ENCODE results near the gene FAM98A. TPM values are rescaled to one million over a fixed set of nuclear protein-coding genes. Genes with fewer than 3 reads are reported as not detected.

Gene FAM98A
- total RNA-seq, 6 experiments from 2014 or later, result 19.8 to 118 (median 28.0) TPM

GRCh38 chr2:33577668-33578067 is 21.4 kb downstream of the FAM98A start:
- no peaks in the 10 kb centered on the region for H3K9me3 ChIP-seq
- H3K4me1 ChIP-seq, result no peaks in the 10 kb centered on the region
- WGBS (ENCODE audit: insufficient coverage, low coverage, low lambda C conversion rate, missing lambda C conversion rate), result 58% methylated on average over 2 of the region's 2 CpGs
- no peaks in the 10 kb centered on the region for H3K36me3 ChIP-seq
- intact Hi-C loops (cut with DNase I), result no loop called here
- no peak overlapping the region for H3K4me3 ChIP-seq
- H3K27me3 ChIP-seq, result no peaks in the 10 kb centered on the region
- ATAC-seq (no peak), DNase-seq (no peak)
- no peak overlapping the region for H3K27ac ChIP-seq
- no peak for TF ChIP-seq POLR2A (IDR thresholded peaks at IDR 0.05)
- TF ChIP-seq, protein P1, sequence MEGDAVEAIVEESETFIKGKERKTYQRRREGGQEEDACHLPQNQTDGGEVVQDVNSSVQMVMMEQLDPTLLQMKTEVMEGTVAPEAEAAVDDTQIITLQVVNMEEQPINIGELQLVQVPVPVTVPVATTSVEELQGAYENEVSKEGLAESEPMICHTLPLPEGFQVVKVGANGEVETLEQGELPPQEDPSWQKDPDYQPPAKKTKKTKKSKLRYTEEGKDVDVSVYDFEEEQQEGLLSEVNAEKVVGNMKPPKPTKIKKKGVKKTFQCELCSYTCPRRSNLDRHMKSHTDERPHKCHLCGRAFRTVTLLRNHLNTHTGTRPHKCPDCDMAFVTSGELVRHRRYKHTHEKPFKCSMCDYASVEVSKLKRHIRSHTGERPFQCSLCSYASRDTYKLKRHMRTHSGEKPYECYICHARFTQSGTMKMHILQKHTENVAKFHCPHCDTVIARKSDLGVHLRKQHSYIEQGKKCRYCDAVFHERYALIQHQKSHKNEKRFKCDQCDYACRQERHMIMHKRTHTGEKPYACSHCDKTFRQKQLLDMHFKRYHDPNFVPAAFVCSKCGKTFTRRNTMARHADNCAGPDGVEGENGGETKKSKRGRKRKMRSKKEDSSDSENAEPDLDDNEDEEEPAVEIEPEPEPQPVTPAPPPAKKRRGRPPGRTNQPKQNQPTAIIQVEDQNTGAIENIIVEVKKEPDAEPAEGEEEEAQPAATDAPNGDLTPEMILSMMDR (IDR thresholded peaks at IDR 0.05), result no peak

DNA sequence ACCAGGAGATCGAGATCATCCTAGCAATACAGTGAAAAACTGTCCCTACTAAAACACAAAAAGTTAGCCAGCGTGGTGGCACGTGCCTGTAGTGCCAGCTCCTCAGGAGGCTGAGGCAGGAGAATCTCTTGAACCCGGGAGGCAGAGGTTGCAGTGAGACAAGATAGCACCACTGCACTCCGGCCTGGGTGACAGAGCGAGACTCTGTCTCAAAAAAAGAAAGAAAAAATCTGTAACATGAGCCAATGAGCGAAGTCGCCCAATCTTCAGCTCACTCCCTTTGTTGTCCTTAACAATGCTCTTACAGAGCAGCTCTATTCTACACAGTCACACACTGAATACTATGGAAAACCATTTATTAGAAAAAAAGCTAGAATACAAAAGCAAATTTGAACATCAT is 22.0 kb downstream of the FAM98A start:
- Histone ChIP-seq H3K4me3 (no peak overlapping the region), H3K36me3 (no peaks in the 10 kb centered on the region), H3K27me3 (no peaks in the 10 kb centered on the region), H3K27ac (no peak overlapping the region), H3K4me1 (no peaks in the 10 kb centered on the region), H3K9me3 (no peaks in the 10 kb centered on the region)
- no peak for DNase-seq
- 100% methylated on average over 5 of the region's 8 CpGs for WGBS (ENCODE audit: insufficient coverage, low coverage, low lambda C conversion rate, missing lambda C conversion rate)
- ATAC-seq, result no peak
- TF ChIP-seq, protein P1 (IDR thresholded peaks at IDR 0.05), result no peak
- no peak for TF ChIP-seq POLR2A (IDR thresholded peaks at IDR 0.05)
- intact Hi-C loops (cut with DNase I), result no loop called here

DNA sequence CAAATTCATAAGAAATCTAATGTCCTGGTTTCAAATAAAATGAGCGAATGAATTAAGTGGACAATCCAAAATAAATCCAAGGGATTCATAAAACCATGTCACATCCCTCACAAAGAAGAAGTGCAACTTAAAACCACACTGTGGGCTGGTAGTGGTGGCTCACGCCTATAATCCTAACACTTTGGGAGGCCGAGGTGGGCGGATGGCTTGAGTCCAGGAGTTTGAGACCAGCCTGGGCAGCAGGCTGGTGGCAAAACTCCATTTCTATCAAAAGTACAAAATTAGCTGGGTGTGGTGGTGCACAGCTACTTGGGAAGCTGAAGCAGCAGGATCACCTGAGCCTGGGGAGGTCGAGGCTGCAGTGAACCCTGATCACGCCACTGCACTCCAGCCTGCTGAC is 25.4 kb downstream of the FAM98A start:
- intact Hi-C loops (cut with DNase I), result no loop called here
- 76% methylated on average over 6 of the region's 6 CpGs for WGBS (ENCODE audit: insufficient coverage, low coverage, low lambda C conversion rate, missing lambda C conversion rate)
- H3K9me3 ChIP-seq, result no peaks in the 10 kb centered on the region
- H3K4me3 ChIP-seq, result no peak overlapping the region
- no peak overlapping the region for H3K27ac ChIP-seq
- no peak for DNase-seq
- TF ChIP-seq POLR2A (IDR thresholded peaks at IDR 0.05), result no peak
- TF ChIP-seq, protein P1 (IDR thresholded peaks at IDR 0.05), result no peak
- no peak for ATAC-seq
- no peaks in the 10 kb centered on the region for H3K4me1 ChIP-seq
- H3K36me3 ChIP-seq, result no peaks in the 10 kb centered on the region
- no peaks in the 10 kb centered on the region for H3K27me3 ChIP-seq

DNA sequence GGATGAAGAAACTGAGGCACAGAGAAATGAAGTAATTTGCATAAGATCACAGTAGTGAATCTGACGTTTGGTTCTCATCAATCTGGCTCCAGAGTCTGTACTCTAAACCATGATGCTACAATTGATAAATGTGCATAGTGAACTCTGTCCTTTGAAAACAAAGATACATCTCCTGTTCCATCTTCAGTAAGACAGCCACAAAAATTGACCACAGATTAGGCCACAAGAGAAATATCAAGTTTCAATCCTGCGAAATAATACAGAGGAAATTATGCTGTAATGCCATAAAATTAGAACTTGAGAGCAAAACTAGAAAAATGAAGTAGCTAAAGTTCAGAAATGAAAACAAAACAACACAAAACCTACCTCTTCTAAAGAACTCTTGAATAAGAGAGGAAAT is 28.4 kb downstream of the FAM98A start:
- Histone ChIP-seq H3K27ac (no peak overlapping the region), H3K36me3 (no peaks in the 10 kb centered on the region), H3K9me3 (no peaks in the 10 kb centered on the region), H3K4me1 (no peaks in the 10 kb centered on the region), H3K4me3 (no peak overlapping the region), H3K27me3 (no peaks in the 10 kb centered on the region)
- no peak for ATAC-seq
- DNase-seq, result no peak
- intact Hi-C loops (cut with DNase I), result no loop called here
- 58% methylated on average over 2 of the region's 2 CpGs for WGBS (ENCODE audit: insufficient coverage, low coverage, low lambda C conversion rate, missing lambda C conversion rate)
- TF ChIP-seq POLR2A (IDR thresholded peaks at IDR 0.05), result no peak
- TF ChIP-seq, protein P1 (IDR thresholded peaks at IDR 0.05), result no peak

DNA sequence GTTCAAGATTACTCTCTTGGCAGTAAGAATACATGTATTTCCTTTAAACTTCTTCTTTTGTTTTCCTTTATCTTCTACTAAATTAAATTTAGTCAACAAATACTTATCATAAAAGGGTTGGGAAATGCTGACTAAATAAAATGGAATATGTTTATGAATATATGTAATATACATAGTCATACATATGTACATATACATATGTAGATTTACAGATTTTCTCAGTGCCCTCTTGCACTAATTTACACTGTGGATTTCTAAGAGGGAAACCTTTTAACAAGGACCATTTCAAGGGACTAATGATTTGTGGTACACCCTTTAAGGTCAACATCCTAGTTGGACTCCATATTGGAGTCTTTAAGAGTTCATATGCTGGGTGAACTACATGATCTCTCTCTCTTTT is 37.2 kb downstream of the FAM98A start:
- Histone ChIP-seq H3K4me1 (no peaks in the 10 kb centered on the region), H3K4me3 (no peak overlapping the region), H3K27ac (no peak overlapping the region), H3K27me3 (no peaks in the 10 kb centered on the region), H3K9me3 (no peaks in the 10 kb centered on the region), H3K36me3 (no peaks in the 10 kb centered on the region)
- no peak for TF ChIP-seq POLR2A (IDR thresholded peaks at IDR 0.05)
- TF ChIP-seq, protein P1 (IDR thresholded peaks at IDR 0.05), result no peak
- ATAC-seq (no peak), DNase-seq (no peak)
- intact Hi-C loops (cut with DNase I), result no loop called here

Measured in right lobe of liver (tissue), 6 donors.